Measurements from ENCODE around the gene LYSMD1. TPM values are rescaled to one million over a fixed set of nuclear protein-coding genes. Genes with fewer than 3 reads are reported as not detected.
"Not testable (repeated sequence)": the region's sequence is repeated elsewhere in the genome, so short reads cannot be mapped to it uniquely, and the experiment has no call there.

LYSMD1 gene
- polyA plus RNA-seq, 1 of the 3 experiments (the other 2 are of a cell fraction): 4.5 TPM

GRCh38 chr1:151189637-151190445 lies 24.1 kb upstream of the LYSMD1 start, which contains the start of gene VPS72 (continued):
- TF ChIP-seq TEAD4 (IDR thresholded peaks at IDR 0.05; ENCODE audit: borderline replicate concordance, insufficient read depth) (no peak), IRF3 (IDR thresholded peaks at IDR 0.05; ENCODE audit: low read depth, low read length) (no peak), MEF2A (IDR thresholded peaks at IDR 0.05; ENCODE audit: borderline replicate concordance, low read depth) (no peak), TAF1 (IDR thresholded peaks at IDR 0.05; ENCODE audit: borderline replicate concordance, low read depth, low read length) (peak; percentile 96), RFX5 (IDR thresholded peaks at IDR 0.05; ENCODE audit: low read length) (0 out of 2 replicates have a peak, but pooled peaks have one; percentile 56), ELF1 (IDR thresholded peaks at IDR 0.05) (peak; percentile 93), YY1 (IDR thresholded peaks at IDR 0.05; ENCODE audit: low read depth) (peak; percentile 87), POLR2AphosphoS5 (IDR thresholded peaks at IDR 0.05; ENCODE audit: low read depth, low read length) (peak; percentile 99), SIN3A (IDR thresholded peaks at IDR 0.05; ENCODE audit: borderline replicate concordance, low read depth, low read length) (peak; percentile 98), USF2 (IDR thresholded peaks at IDR 0.05; ENCODE audit: borderline replicate concordance, low read depth, low read length) (no peak), RAD21 (IDR thresholded peaks at IDR 0.05; ENCODE audit: low read length) (no peak)

- H3K27me3 ChIP-seq (ENCODE audit: insufficient read depth); H3K4me1 ChIP-seq (ENCODE audit: control insufficient read depth in 1 of 2, insufficient read depth in 2 of 2, low read depth in 1 of 2, low read length in 1 of 2); H3F3A ChIP-seq (replicated peaks; ENCODE audit: insufficient read depth); H3K9me3 ChIP-seq; DNase-seq; H2AFZ ChIP-seq (ENCODE audit: low read depth); H4K20me1 ChIP-seq (ENCODE audit: insufficient read depth); H3K9me2 ChIP-seq: not testable (repeated sequence)
- 70% methylated on average over 8 of the region's 8 CpGs for WGBS (ENCODE audit: low lambda C conversion rate)
- H3K9ac ChIP-seq: peak overlapping the region; percentile 89
- POLR2A ChIA-PET: interaction anchor here (1.4 to 2.1 kb wide), 2 partner anchors 22 to 93 kb away, joined by 4 to 10 read pairs; partner anchors contain the start of gene ZNF687
- CTCF ChIA-PET: interaction anchor here (0.9 to 3.3 kb wide), 2 partner anchors 14 to 193 kb away, joined by 3 to 21 read pairs; partner anchors contain the start of gene TMOD4
- H3K4me2 ChIP-seq: peak overlapping the region; percentile 67
- peak overlapping the region in 1 of 2 experiments; percentile 88; a peak in 1 of 4 replicates for H3K27ac ChIP-seq (ENCODE audit: low read depth in 2 of 2, low read length in 1 of 2)
- peaks cover 39% of the 10 kb centered on the region for H3K79me2 ChIP-seq (ENCODE audit: insufficient read depth)
- peaks cover 14 to 16% of the 10 kb centered on the region in 2 experiments for H3K36me3 ChIP-seq (replicated peaks in 1 of 2; ENCODE audit: control insufficient read depth in 1 of 2, insufficient read depth in 2 of 2, low read length in 1 of 2)
- H3K4me3 ChIP-seq (ENCODE audit: low read depth in 2 of 2, low read length in 1 of 2): peak overlapping the region; percentile 66 to 83
Observed at GRCh38 chr1:151188667-151189066, 23.0 kb upstream of the LYSMD1 start.

- no peak for DNase-seq
- TF ChIP-seq MAX (IDR thresholded peaks at IDR 0.05; ENCODE audit: low read depth): no peak
- TF ChIP-seq RAD21 (IDR thresholded peaks at IDR 0.05; ENCODE audit: low read length): no peak
- no peak for TF ChIP-seq CTCF (IDR thresholded peaks at IDR 0.05)
- no peak for TF ChIP-seq TCF12 (IDR thresholded peaks at IDR 0.05)
- no peak for TF ChIP-seq RCOR1 (IDR thresholded peaks at IDR 0.05; ENCODE audit: low read length)
- TF ChIP-seq FOSL2 (IDR thresholded peaks at IDR 0.05; ENCODE audit: borderline replicate concordance, low read depth): no peak
- no peak for TF ChIP-seq JUND (IDR thresholded peaks at IDR 0.05)
- no peak for TF ChIP-seq PBX3 (IDR thresholded peaks at IDR 0.05)
- peaks cover 39% of the 10 kb centered on the region for H3K79me2 ChIP-seq (ENCODE audit: insufficient read depth)
- peaks cover 0 to 6% of the 10 kb centered on the region in 2 experiments; a peak in 1 of 4 replicates for H3K4me1 ChIP-seq (ENCODE audit: control insufficient read depth in 1 of 2, insufficient read depth in 2 of 2, low read depth in 1 of 2, low read length in 1 of 2)
- H4K20me1 ChIP-seq (ENCODE audit: insufficient read depth): no peaks in the 10 kb centered on the region
- H3K9ac ChIP-seq: no peak overlapping the region
- H3K9me2 ChIP-seq: no peaks in the 10 kb centered on the region
- no peaks in the 10 kb centered on the region for H3K9me3 ChIP-seq
- POLR2A ChIA-PET: no interaction called here
- CTCF ChIA-PET: interaction anchor here (0.9 to 3.3 kb wide), 3 partner anchors 12 to 65 kb away, joined by 3 to 21 read pairs (median 9); partner anchors contain the start of gene TMOD4
- H3K27ac ChIP-seq (ENCODE audit: low read depth in 2 of 2, low read length in 1 of 2): no peak overlapping the region
- no peak overlapping the region for H2AFZ ChIP-seq (ENCODE audit: low read depth)
- H3K4me3 ChIP-seq (ENCODE audit: low read depth in 2 of 2, low read length in 1 of 2): no peak overlapping the region
- no peak overlapping the region for H3K4me2 ChIP-seq
- H3F3A ChIP-seq (replicated peaks; ENCODE audit: insufficient read depth): no peaks in the 10 kb centered on the region
- H3K36me3 ChIP-seq (replicated peaks in 1 of 2; ENCODE audit: control insufficient read depth in 1 of 2, insufficient read depth in 2 of 2, low read length in 1 of 2): peaks cover 23 to 27% of the 10 kb centered on the region in 2 experiments
- WGBS (ENCODE audit: low lambda C conversion rate): 95% methylated on average over 1 of the region's 1 CpG
- H3K27me3 ChIP-seq (ENCODE audit: insufficient read depth): no peaks in the 10 kb centered on the region
Observed at GRCh38 chr1:151187205-151187604, 21.5 kb upstream of the LYSMD1 start.
